ENCODE results near the gene SLC25A30.

SLC25A30 gene, protein sequence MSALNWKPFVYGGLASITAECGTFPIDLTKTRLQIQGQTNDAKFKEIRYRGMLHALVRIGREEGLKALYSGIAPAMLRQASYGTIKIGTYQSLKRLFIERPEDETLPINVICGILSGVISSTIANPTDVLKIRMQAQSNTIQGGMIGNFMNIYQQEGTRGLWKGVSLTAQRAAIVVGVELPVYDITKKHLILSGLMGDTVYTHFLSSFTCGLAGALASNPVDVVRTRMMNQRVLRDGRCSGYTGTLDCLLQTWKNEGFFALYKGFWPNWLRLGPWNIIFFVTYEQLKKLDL

DNA sequence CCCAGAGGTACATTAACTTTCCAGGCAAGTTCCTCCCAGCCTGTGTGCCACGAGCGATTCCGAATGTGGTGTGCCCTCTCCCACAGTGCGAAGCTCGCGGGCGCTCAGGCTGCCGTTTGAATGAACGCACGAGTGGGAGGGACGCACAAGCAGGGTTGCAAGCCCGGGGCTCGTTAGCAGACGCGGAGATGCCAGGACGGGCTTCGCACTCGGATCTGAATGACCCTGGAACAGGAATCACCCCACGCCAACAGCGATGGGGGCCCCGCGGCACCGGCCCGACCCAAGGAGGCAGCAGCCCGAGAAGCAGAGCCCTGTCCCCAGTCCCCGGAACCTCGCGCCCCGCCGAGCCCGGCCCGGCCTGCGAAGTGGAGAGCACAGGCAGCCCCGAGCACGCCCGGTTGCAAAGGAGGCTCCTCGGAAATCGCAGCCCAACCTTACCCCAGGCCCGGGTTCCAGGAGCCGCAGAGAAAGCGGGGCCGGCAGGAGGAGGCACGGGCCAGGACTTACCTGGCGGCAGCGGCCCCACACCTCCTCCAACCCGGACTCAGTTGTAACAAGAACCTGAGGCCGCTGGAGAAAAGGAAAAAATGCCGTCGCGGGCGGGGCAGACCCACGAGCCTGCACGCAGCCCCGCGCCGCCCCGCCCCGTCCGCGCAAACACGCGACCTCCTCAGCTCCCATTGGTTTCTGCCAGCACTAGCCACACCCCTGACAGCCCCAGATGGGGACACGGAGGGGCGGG, at the start of gene SLC25A30:
Gene SLC25A30 (minus strand): TSS at position 584 of the 745 bp plus-strand sequence. CDS start 6,948 bp downstream, outside the sequence.
- peak; percentile 92 for DNase-seq (ENCODE audit: low read depth)

DNA sequence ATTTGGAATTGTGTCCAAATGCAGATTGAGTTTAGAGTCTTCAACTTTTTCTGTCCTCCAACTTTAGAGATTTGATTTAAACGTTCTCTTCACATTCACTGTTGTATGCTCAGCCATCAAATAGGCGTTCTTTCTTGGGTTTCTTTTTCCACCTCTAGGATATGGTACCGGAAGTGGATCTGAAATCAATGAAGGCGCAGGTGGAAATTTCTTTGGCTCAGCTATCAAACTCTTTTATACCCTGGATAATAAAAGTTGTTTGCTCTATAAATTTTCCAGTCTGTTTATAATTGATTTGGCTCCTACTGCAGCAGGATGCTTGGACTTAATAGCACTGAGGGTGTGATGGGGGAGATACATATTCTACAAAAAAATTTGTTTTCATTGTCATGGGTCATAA, 48.2 kb upstream of the SLC25A30 start:
- no peak for DNase-seq (ENCODE audit: low read depth)

DNA sequence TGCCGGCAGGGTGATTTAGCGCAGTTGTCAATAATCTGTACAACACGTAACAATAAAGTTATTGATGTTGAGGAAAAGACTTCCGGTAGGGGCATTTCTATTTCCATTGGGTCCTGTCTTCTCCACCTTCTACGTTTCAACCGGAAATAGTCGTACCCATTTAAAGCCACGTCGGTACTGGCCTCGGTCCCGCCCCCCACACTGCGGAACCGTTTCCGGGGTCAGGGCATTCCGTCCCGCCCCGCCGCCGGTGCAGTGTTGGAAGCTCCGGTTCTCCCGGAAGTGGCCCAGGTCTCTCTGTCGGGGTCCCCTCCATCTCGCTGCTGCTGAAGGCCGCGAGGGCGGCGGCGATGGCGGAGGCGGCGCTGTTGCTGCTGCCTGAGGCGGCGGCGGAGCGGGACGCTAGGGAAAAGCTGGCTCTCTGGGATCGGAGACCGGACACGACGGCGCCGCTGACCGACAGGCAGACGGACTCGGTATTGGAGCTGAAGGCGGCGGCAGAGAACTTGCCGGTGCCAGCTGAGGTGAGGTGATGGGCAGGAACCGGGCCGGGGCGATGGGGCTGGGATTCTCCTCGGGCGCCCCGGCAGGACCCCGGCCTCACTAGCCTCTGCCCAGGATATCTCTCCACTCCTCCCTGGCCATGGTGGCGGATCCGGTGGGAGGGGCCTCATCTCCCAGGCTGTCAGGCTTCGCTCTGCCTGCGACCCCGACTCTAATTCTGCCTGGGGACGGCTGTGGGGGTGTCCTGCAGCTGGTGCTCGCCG, 46.7 kb upstream of the SLC25A30 start, which contains the start of gene COG3:
Gene COG3 (plus strand): TSS at position 253 of the 767 bp plus-strand sequence. CDS start 98 bp downstream, at position 351.
- peak; percentile 92 for DNase-seq (ENCODE audit: low read depth)

- DNase-seq (ENCODE audit: low read depth) = no peak
Measured at GRCh38 chr13:45464141-45464686, 46.0 kb upstream of the SLC25A30 start.

DNA sequence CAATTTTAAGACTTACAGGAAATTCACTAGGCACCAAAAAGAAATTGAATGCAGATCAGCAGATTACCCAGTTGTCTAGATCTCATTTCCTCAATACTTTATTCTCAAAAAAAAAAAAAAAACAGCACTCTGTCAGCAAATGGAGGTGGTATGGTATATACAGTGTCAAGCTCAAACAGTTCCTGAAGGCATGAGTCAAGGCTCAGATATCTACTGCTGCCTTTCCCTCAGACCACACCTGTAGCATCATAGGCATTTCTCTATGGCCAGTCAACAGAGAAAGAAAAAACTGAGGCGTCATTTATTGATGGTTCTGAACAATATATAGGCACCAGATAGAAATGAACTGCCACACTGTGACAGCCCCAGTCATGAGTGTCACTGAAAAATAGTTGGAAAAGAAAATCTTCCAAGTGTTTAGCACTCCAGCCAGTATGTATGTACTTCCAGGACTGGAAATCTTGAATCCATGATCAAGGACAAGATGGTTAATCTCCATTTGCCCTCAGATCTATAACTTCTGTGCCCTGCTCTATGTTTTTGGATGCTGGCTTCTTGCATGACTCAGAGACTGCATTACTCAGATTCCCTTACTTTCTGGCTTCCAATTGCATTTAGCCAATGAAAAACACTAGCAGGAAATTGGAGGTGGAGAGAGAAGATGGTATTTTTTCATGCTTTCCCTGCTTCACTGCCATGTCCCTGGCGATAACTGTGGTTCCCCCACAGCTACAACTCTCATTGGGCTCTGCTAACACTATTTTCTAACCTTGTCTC, 38.2 kb upstream of the SLC25A30 start:
- no peak for DNase-seq (ENCODE audit: low read depth)

DNA sequence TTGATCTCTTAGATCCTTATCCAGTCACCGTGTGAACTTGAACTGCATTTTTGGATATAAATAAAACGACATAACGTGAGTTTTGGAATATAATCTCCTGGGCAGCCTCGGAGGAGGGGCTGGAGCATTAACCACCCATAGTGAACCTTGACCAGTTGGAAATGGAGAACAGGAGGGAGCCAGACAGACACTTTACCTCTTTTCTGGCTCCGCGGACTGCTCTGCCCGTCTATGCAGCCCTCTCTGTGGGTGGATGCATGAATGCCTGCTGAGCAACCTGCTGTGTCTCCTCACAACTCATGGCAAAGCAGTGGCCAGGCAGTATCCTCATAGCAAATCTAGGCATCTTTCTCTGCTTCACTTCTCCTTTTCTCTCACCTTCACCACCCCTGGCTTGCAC, 36.0 kb upstream of the SLC25A30 start:
- DNase-seq (ENCODE audit: low read depth) = no peak

- DNase-seq (ENCODE audit: low read depth) = no peak
Measured at GRCh38 chr13:45451282-45451681, 33.1 kb upstream of the SLC25A30 start.

- no peak for DNase-seq (ENCODE audit: low read depth)
Measured at GRCh38 chr13:45448965-45449559, 30.9 kb upstream of the SLC25A30 start.

DNA sequence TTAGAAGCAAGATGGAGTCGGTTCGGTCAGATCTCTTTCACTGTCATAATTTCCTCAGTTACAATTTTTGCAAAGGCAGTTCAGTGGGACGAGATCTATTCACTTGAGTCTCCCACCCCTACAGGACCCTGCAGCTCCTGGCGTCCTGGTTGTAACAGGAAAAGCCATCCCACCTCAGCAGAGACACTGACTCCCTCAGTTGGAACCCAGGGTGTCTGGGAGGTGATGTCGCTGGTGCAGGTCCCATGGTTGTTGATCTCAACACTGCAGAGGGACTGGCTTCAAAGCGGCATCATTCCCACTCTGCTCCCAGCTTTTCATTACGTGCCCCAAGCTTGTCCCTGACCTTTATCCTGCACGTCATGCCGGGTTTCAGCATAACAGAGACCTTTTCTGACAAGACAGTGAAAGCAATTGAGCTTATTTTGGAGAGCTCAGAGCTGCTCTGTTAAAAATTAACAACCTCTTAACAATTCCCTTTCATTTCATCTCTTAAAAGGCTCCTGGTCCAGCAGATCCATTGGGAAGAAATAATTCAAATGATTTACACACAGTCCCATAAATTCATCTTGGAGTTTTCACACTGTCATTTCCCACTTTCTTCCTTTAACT, 29.0 kb upstream of the SLC25A30 start:
- DNase-seq (ENCODE audit: low read depth) = no peak

DNA sequence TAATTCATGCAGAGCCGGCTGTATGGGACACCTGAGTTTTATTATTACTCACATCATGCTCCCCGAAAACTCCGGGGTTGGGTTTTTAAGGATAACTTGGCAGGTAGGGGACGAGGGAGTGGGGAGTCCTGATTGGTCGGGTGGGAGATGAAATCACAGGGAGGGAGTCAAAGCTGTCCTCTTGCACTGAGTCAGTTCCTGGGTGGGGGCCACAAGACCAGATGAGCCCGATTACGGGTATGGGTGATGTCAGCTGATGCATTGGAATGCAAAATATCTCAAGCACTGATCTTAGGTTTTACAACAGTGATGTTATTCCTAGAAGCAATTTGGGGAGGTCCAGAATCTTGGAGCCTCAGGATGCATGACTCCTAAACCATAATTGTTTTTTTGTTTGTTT, 28.0 kb upstream of the SLC25A30 start:
- no peak for DNase-seq (ENCODE audit: low read depth)

DNA sequence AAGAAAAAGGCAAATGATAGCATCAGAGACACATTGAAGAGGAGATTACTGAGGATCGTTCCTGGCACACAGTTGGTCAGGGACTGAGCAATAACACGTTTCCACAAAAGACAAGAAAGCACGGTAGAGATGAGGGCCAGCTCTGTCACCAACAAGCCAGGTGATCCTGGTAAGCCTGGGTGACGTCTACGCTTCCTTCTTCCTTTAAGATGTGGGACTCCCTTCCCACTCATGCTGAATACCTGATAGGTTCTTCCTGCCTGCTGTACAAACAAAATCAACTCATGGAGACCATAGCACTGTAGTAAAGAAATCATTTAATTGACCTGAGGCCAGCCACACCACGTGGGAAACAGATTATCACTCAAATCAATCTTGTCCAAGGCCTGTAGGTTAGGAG, 26.9 kb upstream of the SLC25A30 start:
- DNase-seq (ENCODE audit: low read depth) = no peak

DNA sequence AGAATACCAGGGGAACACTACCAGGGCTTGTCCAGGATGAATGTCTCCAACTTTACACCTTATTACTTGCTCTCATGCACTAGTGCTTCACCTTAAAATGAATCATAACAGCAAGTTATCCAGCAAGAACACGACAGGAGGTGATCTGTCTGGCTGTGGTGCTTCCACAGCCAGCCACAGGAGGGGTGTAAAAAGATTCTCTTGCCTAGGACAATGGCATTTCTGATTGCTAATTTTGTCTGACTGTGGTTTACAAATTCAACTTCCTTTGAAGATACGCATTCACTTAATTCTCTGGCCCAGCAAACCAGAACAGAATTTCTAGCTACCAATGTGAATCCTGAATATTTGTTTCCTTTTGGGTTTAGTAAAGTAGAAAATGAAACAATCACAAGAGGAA, 23.5 kb upstream of the SLC25A30 start:
- DNase-seq (ENCODE audit: low read depth) = no peak

GRCh38 chr13:45439781-45440462, 21.7 kb upstream of the SLC25A30 start:
- DNase-seq (ENCODE audit: low read depth) = no peak

- DNase-seq (ENCODE audit: low read depth) = no peak
Measured at GRCh38 chr13:45439008-45439407, 20.8 kb upstream of the SLC25A30 start.

DNA sequence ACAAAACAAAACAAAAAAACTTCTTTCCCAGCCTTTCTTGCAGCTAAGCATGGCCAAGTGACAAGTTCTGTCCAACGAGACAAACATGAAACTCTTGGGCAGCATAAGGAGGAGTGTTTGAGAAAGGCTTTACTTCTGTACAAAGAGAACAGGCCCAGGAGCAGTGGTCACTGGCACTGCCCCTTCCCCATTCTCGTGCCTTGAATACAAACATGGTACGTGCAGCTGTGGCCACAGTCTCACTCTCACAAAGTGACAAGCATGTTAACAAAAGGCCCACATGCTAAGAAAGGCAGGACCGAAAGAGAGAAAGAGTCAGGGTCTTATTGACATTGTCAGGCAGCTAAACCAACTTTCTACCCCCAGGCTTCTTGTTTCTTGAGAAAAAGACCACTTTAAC, 19.8 kb upstream of the SLC25A30 start:
- DNase-seq (ENCODE audit: low read depth) = no peak

- DNase-seq (ENCODE audit: low read depth) = no peak
Measured at GRCh38 chr13:45436953-45437352, 18.8 kb upstream of the SLC25A30 start.

DNA sequence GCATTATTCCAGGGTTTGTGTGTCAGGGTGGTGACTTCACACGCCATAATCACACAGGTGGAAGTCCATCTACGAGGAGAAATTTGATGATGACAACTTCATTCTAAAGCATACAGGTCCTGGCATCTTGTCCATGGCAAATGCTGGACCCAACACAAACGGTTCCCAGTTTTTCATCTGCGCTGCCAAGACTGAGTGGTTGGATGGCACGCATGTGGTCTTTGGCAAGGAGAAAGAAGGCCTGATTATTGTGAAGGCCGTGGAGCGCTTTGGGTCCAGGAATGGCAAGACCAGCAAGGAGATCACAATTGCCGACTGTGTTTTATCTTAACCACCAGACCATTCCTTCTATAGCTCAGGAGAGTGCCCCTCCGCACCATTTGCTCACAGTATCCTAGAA, 18.2 kb upstream of the SLC25A30 start:
- DNase-seq (ENCODE audit: low read depth) = no peak

DNA sequence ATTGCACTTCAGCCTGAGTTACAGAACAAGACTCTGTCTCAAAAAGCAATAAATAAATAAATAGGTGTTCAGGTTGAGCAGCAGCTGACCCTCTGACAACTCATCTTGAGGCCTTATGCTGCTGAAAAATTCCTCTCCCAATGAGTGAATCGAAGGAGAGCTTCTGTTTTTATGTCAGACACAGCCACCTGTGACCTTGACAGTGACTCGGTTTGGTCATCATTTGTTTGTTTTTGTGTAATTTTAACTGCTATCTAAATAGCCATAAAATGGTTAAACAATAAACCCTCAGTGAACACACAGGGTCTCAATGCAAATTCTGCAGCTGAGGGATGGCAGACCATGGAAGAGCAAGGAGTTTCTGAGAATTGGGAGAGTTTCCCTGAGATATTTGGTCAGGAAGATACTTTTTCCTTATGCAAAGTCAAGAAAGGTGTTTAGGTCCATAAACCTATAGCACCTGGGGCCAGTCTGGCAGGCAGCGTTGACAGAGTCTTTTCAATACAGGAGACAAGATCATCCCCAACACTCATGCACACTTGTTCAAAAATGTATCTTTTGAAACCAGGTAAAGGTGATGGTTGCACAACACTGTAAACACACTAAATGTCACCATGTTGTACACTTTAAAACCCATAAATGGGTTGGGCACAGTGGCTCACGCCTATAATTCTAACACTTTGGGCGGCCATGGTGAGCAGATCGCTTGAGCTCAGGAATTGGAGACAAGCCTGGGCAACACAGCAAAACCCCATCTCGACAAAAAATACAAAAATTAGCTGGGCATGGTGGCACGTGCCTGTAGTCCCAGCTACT, 16.6 kb upstream of the SLC25A30 start:
- no peak for DNase-seq (ENCODE audit: low read depth)

- no peak for DNase-seq (ENCODE audit: low read depth)
Measured at GRCh38 chr13:45433381-45433790, 15.2 kb upstream of the SLC25A30 start.
